Activated naive CD4-positive, alpha-beta T cell (primary cell): ENCODE data around the gene CDC42EP5.
A peak's percentile ranks its signal among the peaks of the same experiment; 100 is the strongest.

Experiments
- DNase-seq, 4 experiments: peaks; one replicate each; lab custom pipeline; 2025; lab: John Stamatoyannopoulos, UW

Gene CDC42EP5

GRCh38 chr19:54425382-54425723 lies 47.7 kb downstream of the CDC42EP5 start:
- no peak for DNase-seq

- no peak for DNase-seq
These were observed 48.3 kb downstream of the CDC42EP5 start for GRCh38 chr19:54424660-54425381.

GRCh38 chr19:54424201-54424600 lies 48.9 kb downstream of the CDC42EP5 start:
- DNase-seq, result no peak

DNA sequence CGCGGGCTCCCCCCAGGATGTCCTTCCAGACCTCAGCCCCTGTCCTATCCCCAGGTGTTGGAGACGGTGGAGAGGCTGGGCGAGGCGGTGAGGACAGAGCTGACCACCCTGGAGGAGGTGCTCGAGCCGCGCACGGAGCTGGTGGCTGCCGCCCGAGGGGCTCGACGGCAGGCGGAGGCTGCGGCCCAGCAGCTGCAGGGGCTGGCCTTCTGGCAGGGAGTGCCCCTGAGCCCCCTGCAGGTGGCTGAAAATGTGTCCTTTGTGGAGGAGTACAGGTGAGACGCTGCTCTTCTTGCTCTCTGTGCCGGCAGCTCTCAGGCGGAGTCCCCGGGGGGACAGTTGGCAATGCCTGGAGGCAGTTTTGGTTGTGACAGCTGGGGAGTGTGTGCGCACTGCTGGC lies 51.0 kb downstream of the CDC42EP5 start:
- DNase-seq, result no peak

- DNase-seq, result no peak
These were observed 51.6 kb downstream of the CDC42EP5 start for GRCh38 chr19:54421521-54421920.

- no peak for DNase-seq
These were observed 52.0 kb downstream of the CDC42EP5 start for GRCh38 chr19:54421169-54421516.

- no peak for DNase-seq
These were observed 52.5 kb downstream of the CDC42EP5 start for GRCh38 chr19:54420383-54421168.

- DNase-seq, result no peak
These were observed 53.1 kb downstream of the CDC42EP5 start for GRCh38 chr19:54420068-54420382.

- no peak for DNase-seq
These were observed 53.9 kb downstream of the CDC42EP5 start for GRCh38 chr19:54418930-54419800.

GRCh38 chr19:54418030-54418929 lies 54.8 kb downstream of the CDC42EP5 start:
- no peak for DNase-seq

DNA sequence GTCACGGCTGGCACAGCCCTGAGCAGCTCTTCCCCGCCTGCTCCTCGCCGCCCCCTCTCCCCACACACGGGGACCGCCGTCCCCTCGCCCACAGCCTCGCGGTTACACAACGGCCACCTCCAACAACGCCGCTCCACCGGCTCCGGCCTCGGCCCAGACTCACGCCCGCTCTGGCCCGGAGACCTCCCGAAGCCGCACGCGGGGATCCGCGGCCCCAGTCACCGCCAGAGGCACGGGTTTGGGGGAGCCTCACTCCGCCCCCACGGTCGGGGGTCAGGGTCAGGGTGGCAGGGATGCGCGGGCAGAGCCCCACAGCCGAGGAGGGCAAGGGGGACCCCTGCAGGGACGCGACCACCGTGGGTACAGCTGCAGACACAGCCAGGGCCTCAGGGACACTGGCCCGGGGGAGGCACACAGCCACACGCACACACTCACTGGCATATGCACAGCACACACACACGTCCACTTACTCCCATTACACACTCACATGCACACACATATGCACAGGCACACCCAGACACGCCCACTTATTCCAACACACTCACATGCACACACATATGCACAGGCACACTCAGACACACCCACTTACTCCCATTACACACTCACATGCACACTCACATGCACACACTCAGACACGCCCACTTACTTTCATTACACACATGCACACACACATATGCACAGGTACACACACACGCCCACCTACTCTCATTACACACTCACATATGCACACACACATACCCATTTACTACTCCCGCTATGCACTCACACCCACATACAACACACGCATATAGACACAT lies 56.2 kb downstream of the CDC42EP5 start:
- DNase-seq, result no peak

DNA sequence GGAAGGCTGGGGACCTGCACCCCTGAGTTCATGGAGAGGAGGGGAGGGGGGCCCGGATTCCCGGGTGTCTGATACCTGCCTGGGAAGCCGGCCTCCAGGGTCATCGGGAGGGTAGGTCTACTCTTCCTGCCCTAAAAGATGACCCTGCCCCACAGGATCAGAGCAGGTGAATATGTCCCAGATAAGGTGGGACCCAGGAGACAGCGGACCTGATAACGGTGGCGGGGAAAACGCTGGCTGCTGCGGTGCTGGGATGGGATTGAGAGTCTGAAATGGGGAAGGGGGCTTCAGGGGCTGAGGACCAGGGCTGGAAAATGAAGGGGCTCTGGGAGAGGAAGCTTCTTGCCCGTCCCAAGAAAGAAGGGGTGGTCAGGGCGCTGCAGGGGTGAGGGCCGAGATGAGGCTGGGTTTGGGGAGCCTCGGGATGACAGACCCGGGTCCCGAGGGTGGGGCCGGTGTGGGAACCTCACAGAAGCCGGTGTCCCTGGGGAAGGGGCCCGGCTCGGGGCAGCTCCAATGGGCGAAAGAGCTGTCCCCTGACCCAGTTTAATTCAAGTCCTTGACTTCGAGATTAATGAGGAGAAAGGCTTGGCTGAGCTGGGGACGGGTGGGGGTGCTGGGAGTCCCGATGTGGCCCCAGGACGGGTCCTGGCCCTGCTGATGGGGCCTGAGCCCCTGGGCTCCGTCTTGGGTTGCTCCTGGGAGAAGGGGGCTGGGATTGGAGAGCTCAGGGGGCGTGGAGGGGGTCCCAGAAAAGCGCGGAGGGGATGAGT lies 57.0 kb downstream of the CDC42EP5 start:
- DNase-seq, result no peak

DNA sequence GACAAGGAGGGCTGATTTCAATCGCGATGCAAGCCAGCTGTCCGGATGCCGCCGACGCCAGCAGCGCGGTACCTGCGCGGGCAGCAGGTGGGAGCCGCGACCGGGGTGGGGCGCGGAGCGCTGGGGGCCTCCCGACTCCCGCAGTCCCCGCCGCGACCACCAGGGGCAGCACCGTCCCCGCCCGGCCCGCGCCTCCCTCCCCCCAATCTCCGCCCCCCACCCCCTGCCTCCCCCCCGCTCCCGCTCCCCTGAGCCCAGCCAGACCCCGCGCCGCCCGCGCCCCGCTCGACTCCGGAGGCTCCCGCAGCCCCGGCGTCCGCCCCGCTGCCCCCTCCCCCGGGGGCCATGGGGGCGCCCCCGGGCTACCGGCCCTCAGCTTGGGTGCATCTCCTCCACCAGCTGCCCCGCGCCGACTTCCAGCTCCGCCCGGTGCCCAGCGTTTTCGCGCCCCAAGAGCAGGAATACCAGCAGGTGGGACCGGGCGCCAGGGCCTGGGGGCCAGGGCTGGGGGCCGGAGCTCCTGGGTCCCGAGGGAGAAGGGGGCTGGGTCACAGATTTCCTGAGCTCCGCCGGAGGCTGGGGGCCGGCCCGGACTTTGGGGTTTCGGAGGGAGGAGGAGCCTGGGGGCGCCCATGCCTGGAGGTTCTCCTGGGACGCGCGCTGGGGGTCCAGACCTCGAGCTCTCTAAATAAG lies 57.7 kb downstream of the CDC42EP5 start, which contains the start of gene TTYH1:
Gene TTYH1, plus strand, starts transcription at position 257 of the 693 bp plus-strand sequence. Its CDS starts 89 bp downstream, at position 346.
- peak in 2 of 4 experiments; percentile 15 to 18 for DNase-seq
